ENCODE data around the gene TMEM186.

GRCh38 chr16:8756755-8757154, 40.7 kb downstream of the TMEM186 start:
- TF ChIP-seq CTCF (IDR thresholded peaks at IDR 0.05) (no peak), CHD2 (IDR thresholded peaks at IDR 0.05; ENCODE audit: low read length, partially characterized antibody) (no peak), POLR2AphosphoS5 (IDR thresholded peaks at IDR 0.05; ENCODE audit: low read depth, low read length) (no peak), MAX (IDR thresholded peaks at IDR 0.05; ENCODE audit: low read depth) (no peak), MXI1 (IDR thresholded peaks at IDR 0.05; ENCODE audit: low read depth, low read length) (no peak)
